Hindlimb muscle (tissue), 1 donor: ENCODE data around the gene ATF7IP. TPM values are rescaled to one million over a fixed set of nuclear protein-coding genes. Genes with fewer than 3 reads are reported as not detected.

Source experiments
- DNase-seq: peaks from one replicate; pipeline ENCODE4 v3.0.0-alpha.2; 2013
- polyA plus RNA-seq: library from polyadenylated mRNA; unstranded; fragments of 120-200 nt; gene quantifications from one replicate; pipeline ENCODE4 v1.2.1, GENCODE V29; 2013; ENCODE audit not compliant: insufficient read length

Gene ATF7IP
- polyA plus RNA-seq, 1 donor: 37.9 TPM

DNA sequence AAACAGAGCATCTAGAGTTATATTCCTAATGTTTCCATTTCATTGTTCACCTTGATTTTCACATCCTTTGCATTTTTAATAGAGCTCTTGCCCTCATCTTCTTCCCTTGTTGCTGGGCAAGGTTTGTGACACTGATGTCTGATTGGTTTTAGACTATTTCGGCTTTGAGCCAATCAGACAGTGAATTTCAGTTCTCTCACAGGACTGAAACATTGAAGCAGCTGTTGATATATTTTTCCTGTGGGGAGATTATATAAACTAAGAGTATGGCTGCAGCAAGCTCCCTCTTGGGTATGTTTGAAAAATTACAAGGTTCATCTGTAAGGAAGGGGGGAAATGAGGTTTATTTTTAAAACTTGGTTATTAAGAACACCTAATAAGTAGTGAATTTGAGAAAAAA, 51.2 kb downstream of the ATF7IP start:
- peak; percentile 34 for DNase-seq

DNA sequence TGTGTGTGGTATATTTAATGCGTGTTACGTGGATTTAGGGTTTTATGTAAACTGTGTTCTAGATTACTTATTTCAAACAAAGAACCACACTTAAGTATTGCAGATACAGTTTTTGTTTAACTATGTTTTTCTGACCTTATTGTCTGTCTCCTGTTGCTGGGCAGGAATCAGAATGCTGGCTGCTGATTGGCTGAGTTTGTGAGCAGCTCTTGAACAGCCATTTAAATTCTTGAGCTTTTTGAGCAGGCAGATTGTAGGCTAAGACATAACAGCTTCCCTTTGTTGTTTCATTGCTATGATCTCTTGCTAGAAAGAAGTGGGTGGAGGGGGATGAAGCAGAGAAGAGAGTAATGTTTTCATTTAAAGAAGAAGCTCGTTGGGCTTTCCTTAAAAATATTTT, 52.2 kb downstream of the ATF7IP start:
- peak; percentile 17 for DNase-seq

DNA sequence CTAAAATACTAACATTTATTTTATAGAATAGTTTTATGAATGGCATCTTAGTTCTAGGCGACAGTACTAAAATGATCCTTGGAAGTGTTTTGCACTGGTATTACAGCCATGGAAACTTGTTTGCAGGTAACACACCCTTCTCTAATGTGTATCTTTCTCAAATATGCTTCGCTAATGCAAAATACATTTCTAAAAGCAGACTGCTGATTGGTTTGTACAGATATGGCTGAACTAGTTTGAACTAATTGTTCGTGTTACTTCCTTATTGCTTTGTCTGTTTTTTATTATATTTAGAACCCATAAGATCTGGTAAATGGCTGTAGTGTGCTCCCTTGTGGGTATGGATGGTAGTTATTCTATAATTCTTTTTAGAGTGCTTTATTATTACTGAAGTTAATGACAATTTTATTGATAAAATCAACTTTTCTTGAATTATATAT, 53.0 kb downstream of the ATF7IP start:
- no peak for DNase-seq

DNA sequence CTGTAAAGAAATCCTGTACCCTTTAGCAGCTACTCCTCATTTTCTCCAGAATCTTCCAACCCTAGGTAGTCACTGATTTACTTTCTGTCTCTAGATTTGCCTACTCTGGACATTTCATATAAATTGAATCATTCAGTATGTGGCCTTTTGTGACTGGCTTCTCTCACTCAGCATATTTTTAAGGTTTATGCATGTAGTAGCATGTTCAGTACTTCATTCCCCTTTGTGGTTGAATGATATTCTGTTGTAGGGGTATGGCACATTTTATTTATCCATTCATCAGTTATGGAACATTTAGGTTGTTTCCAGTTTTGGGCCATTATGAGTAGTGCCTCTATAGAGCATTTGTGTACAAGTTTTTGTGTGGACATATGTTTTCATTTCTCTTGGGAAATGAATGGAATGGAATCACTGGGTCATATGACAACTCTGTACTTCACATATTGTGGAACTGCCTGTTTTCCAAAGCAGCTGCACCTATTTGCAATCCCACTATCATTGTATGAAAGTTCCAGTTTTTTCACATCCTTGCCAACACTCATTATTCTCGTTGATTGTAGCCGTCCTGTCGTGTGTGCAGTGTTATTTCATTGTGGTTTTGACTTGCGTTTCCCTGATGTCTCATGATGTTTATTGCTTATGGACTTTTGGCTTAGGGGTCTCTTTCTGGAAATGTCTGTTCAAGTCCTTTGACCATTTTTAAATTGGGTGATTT, 57.2 kb downstream of the ATF7IP start:
- DNase-seq: no peak

DNA sequence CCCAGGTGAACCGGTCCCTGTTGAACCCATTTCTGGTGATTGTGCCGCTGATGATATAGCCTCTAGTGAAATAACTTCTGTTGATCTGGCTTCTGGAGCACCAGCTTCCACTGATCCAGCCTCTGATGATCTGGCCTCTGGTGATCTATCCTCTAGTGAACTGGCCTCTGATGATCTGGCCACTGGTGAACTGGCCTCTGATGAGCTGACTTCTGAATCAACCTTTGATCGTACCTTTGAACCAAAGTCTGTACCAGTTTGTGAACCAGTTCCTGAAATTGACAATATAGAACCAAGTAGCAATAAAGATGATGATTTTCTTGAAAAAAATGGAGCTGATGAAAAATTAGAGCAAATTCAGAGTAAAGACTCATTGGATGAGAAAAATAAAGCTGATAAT, 59.1 kb downstream of the ATF7IP start:
- no peak for DNase-seq

DNA sequence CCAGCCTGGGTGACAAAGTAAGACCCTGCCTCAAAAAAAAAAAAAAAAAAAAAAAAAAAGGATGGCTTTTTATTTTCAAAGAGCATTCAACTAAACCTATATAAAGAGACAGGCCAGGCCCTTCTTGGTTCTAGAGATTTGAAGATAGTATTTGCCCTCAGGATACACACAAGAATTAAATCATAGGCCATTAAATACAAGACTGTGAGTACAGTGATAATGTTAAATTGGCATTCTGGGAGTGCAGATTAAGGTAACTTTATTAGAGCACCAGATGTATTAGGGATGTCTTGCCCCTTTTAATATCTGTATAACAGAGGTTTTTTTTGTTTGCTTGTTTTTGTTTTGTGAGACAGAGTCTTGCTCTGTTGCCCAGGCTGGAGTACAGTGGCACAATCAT, 61.3 kb downstream of the ATF7IP start:
- no peak for DNase-seq

DNA sequence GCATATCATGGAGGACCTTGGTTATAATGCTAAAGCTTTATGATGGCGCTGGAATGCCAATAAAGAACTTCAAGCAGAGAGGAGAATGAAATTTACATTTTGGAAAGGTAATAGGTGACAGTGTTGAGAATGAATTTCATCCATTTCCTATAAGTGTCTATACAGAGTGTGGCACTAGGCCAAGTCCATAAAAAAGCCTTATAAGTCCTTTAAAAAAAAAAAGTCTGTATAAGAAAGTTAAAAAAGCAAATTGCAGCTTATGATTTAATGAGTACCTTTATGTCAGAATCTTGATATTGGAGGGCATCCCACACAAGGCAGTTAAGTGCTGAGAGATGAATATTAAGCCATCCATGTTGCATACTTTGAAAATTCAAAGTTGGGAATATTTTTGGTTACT, 62.4 kb downstream of the ATF7IP start:
- no peak for DNase-seq

DNA sequence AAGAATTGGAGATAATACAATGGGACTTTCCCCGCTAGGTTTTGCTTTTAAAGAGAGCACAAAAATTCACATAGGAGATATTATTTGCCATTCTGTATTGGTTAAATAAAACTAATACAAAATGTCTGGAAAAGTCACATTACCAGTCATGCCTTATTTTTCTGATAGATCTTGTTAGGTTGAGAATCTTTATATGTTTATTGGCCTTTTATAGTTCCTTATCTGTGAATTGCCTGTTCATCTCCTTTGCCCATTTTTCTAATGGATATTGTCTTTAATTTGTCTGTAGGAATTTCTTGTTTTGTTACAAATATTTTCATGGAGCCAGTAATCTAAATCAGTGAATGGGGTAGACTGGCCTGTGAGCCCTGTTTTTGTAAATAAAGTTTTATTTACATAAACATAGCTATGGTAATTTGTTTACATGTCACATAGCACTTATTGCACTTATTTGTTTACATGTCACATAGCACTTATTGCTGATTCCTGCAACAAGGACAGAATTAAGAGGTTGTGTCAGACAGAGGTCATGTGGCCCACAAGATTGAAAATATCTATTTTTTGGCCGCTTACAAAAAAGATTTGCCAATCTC, 65.0 kb downstream of the ATF7IP start:
- no peak for DNase-seq

DNA sequence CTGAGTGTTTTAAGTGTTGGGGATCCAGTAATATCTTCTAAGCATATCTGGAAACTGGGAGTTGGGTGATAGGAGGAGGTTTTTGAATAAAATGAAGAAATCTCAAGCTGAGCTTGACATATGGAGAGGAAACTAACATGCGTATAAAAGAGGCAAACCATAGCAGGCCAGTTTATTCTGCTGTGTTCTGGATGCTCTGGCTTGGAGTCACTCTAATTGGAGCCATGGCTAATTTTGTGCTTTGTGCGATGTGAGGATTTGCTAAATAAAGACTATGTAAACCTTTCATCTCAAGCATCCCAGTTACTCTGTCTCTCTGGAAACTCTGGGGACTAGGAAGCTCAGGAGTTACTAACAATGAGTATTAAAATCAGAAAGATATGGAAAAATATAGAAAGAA, 66.5 kb downstream of the ATF7IP start:
- no peak for DNase-seq

DNA sequence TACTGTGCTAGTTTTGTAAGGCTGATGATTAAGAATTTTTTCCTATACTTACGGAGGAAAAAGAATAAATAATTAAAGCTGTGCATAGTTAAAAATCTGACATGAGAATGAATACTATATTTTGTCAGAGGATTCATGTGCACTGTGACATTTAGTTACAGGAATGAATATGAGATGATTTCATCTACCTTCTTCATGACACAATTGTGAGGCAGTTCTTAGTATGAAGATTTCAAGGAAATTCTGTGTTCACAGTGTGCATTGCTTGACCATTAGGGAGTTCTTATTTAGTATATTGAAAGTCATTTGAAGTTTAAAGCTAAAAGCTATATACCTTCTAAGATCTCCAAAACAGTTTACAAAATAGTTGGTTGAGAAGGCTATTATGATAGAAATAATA, 70.1 kb downstream of the ATF7IP start:
- DNase-seq: no peak

DNA sequence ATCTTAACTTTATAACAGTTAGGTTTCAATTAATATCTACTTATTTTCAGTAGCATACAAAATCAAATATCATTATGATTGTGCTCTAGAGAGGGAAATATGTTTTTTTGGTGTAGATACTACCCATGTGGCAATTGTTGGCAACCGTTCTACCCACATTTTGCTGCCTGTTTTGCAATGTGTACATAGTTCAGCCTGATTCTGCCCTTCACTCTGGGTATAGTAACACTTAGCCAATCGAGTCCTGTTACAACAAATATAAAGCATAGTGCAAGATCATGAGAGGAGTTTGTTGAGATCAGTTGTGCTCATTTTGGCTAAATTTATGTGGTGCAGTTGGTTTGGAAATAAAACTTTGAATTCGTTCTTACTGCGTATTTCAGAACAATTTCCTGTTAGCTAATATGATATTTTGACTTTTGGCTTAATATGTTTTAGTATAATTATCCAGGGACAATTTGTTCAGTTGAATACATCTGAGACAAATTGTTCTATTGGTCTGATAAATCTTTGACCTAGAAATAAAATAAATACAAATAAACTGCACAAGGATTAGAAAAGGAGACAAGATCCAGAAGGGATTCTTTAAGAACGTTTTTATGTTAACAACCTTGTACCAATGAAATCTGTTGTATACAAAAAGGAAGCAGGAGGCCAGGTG, 76.9 kb downstream of the ATF7IP start:
- no peak for DNase-seq

DNA sequence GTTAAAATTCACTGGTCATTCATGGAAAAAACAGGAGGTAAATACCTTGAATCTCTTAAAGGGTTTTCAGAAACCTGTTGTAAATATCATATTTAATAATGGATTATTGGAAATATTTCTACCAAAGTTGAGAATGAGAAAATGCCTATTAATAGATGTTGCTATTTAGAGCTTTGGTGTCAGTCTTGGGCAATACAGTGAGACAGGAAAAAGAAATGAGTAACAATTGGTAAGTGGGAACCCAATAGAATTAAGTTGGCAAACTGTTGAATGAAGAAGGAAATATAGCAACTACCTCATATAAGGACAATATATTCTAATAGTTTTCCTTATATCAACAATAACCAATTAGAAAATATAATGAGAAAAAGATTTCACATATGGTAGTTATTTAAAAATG, 78.0 kb downstream of the ATF7IP start:
- no peak for DNase-seq

DNA sequence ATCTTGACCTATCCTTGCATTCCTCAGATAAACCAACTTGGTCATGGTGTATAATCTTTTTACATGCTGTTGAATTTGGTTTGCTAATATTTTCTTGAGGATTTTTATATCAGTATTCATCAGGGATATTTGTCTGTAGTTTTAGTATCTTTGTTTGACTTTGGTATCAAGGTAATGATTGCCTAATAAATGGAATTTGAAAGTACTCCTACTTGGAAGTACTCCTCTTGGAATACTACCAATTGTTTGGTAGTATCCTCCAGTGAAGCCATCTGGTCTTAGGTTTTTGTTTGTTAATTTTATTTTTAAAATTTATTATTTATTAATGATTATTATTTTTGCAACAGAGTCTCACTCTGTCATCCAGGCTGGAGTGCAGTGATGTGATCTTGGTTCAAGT, 85.0 kb downstream of the ATF7IP start:
- no peak for DNase-seq

DNA sequence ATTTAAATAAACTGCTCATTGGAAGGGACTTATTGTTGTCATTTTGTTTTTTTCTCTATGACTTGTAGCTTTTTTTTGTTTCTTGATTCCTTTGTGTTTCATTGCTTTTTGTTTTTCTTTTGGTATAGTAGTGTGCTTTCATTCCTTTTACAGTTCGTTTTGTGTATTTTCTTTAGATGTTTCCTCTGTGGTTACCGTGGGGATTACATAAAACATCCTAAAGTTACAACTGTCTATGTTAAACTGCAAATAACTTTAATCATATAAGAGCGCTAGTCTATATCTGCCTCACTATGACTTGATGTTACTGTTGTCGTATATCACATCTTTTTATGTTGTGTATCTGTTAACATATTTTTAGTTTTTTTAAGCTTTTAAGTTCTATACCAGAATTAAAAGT, 86.9 kb downstream of the ATF7IP start:
- DNase-seq: no peak

DNA sequence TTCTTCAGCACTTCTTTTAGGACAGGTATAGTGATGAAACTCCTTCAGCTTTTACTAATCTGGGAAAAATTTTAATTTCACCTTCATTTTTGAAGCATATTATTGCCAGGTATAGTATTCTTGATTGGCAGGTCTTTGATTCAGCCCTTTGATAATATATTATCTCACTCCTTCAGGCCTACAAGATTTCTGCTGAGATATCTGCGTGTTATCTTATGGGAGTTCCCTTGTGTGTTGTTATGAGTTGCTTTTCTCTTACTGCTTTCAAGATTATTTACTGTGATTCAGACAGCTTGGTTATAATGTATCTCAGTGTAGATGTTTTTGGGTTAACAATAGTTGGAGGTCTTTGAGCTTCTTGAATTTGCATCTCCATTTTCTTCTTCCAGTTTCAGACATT, 87.4 kb downstream of the ATF7IP start:
- DNase-seq: no peak

DNA sequence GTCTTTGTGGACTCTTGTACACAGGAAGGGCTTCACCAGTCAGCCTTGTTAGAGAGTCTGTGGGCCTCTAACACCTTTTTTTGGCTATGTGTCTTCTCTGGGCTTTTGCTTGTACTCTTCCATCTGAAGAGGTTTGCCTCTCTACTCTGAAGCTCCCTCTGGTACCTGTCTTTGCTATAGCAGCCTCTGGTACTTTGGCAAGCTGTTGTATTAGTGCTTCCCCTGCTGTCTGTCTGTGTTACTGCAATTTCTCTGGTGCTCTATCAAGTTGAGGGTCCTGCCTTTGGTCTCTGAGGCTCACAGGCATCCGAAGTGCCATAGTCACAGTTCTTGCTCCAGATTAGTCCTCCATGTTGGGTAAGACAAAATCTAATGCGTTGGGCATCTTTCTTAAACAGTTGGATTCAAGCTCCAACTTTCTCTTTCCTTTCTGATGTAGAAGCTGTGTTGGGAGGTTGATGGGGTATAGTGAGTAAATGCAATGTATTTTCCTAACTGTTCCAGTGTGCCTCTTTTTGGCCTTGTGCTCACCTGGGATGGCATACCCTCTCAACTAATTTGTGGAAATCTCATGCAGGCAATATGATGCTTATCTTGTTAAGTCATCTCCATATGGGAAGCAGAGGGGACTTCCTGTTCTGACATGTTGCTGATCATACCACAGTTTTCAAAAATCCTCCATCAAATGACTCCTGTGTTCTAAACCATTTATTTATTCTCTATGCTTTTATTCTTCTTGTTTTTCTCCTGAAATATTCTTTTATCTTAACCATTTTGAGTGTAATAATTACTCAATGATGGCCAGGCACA, 88.8 kb downstream of the ATF7IP start:
- DNase-seq: no peak

DNA sequence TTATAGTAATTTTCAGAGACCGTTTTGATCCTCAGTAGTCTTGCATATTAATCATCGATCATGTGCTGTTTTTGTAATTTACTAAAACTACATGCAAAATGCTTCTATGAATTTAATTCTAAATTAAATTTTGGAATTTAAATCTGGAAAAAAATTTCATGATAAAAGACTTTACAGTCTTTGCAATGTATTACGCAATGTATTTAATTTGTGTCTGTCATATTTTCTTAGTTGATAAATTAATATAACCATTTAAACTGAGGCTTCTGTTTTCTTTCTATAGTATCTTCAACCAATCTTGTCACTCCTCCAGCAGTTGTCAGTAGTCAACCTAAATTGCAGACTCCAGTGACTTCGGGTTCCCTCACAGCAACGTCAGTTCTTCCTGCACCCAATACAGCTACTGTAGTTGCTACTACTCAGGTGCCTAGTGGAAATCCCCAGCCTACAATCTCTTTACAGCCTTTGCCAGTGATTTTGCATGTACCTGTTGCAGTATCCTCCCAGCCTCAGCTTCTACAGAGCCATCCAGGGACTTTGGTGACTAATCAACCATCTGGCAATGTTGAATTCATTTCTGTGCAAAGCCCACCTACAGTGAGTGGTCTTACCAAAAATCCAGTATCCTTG, 94.8 kb downstream of the ATF7IP start:
- DNase-seq: no peak

DNA sequence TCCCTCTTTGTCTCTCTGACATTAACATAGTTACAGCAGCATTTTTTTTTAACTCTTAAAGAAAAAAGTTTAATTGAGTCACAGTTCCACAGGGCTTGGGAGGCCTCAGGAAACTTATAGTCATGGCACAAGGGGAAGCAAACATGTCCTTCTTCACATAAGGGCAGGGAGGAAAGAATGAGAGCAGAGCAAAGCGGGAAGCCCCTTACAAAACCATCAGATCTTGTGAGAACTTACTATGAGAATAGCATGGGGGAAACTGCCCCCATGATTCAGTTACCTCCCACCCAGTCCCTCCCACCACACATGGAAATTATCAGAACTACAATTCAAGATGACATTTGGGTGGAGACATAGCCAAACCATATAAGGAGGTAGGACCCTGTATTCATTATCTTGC, 106.0 kb downstream of the ATF7IP start:
- DNase-seq: no peak

DNA sequence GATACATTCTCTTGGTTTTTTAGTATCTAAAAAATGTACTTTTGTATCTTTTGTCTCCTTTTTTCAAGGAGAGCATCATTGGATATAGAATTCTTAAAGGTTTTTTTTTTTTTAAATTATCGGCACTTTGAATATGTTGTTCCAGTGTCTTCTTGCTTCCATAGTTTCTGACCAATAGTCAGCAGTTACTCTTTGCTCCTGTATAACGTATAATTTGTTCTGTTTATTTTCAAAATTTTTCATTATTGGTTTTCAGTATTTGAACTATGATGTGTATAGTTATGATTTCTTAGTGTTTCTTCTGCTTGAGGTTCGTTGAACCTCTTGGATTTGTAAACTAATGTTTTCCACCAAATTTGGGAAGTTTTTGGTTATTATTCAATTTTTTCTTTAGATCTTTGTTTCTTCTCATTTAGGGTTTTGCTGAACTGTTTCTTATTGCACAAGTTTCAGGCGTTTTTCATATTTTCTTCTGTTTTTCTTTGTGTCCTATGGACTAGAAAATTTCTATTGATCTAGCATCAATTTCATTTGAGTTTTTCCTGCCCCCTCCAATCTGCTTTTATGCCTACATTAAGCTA, 108.3 kb downstream of the ATF7IP start:
- no peak for DNase-seq

DNA sequence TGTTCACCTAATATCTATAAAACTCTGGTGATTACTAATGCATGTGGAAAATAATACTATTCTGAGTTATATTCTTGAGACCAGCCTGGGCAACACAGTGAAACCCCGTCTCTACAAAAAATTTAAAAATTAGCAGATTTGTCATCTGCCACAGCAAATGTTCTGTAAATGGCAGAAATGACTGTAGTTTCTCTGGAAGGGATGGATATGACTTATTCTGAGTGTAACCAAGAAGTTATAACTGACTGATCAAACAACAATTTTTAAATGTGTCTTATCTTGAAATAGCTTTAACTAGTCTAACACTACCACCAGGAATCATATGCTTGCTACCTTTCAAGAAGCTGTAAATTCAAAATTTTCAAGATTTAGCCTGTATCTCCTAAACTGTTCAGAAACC, 113.5 kb downstream of the ATF7IP start:
- DNase-seq: no peak

DNA sequence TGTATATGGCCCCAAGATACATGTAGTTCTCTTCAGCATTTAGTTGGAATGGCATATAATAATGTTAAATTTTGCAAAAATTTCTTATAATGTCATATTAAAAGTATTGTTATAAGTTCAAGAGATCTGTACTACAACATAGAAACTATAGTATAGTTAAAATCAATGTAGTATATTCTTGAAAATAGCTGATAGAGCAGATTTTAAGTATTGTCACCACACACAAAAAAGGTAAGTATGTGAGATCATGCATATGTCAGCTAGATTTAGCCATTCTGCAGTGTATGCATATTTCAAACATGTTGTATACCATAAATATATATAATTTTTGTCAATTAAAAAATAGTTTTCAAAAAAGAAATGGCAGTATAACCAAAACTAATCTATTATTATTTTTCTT, 115.7 kb downstream of the ATF7IP start:
- no peak for DNase-seq

DNA sequence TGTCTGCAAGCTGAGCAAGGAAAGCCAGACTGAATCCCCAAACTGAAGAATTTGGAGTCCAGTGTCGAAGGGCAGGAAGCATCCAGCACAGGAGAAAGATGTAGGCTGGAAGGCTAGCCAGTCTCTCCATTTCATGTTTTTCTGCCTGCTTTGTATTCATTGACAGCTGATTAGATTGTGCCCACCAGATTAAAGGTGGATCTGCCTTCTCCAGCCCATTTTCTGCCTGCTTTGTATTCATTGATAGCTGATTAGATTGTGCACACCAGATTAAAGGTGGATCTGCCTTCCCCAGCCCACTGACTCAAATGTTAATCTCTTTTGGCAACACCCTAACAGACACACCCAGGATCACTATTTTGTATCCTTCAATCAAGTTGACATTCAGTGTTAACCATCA, 116.9 kb downstream of the ATF7IP start:
- no peak for DNase-seq
